ENCODE measurements around the gene ZYG11A.

The ZYG11A gene

GRCh38 chr1:52918201-52918600 is 75.6 kb downstream of the ZYG11A start:
- no peak for DNase-seq (ENCODE audit: low spot score)

DNA sequence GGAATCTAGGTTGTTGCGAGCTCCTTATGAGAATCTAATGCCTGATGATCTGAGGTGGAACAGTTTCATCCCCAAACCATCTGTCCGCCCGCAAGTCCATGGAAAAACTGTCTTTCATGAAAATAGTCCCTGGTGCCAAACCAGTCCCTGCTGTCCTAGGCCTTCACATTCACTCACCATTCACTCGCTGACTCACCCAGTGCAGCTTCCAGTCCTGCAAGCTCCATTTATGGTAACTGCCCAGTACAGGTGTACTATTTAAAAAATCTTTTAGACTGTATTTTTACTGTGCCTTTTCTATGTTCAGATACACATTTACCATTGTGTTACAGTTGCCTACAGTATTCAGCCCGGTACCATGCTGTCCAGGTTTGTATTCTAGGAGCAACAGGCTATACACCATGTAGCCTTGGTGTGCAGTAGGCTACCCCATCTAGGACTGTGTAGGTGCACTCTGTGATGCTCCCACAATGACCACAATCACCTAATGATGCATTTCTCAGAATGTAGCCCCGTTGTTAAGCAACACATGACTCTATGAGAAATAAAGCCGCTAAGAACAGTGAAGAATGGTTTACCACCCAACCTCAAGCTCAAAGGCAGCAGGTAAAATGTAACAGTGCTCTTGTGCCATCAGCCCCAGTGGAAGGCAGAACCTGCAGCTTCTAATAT is 76.6 kb downstream of the ZYG11A start:
- no peak for DNase-seq (ENCODE audit: low spot score)

DNA sequence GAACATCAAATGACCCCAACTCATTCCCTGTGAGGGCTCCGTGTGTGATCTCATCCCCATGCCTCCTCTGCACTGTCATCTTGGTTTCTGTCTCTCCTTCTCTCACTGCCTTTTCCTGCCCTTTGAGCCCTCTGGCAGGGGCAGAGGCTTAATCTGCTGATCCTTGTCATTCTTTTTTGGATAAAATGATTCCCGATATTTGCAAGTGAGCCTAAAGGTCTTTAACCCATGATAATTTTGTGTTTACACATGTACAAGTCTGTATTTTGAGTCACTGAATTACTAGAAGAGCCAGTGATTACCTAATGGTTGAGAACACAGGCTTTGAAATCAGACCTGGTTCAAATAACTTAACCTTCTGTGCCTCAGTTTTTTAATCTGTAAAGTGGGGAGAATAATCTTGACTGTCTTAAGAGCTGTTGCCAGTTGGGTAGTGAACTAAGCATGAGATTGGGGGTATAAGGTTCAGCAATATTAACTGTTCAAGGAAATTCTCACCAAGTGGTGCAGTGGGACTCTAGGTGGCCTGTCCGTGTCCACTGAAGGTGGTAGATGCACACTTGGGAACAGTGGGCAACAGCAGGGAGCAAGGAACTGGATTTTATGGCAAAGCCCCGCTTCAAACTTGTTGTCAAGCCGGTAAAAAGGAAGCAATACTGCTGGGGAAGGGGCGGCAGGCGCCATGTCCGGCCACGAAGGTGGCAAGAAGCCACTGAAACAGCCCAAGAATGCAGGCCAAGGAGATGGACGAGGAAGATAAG is 77.3 kb downstream of the ZYG11A start:
- no peak for DNase-seq (ENCODE audit: low spot score)

- DNase-seq (ENCODE audit: low spot score) = peak; percentile 8
Observed at GRCh38 chr1:52920791-52921291, 78.3 kb downstream of the ZYG11A start.

- DNase-seq (ENCODE audit: low spot score) = peak; percentile 11
Observed at GRCh38 chr1:52925571-52926005, 83.0 kb downstream of the ZYG11A start.

- DNase-seq (ENCODE audit: low spot score) = no peak
Observed at GRCh38 chr1:52926864-52927211, 84.3 kb downstream of the ZYG11A start.

DNA sequence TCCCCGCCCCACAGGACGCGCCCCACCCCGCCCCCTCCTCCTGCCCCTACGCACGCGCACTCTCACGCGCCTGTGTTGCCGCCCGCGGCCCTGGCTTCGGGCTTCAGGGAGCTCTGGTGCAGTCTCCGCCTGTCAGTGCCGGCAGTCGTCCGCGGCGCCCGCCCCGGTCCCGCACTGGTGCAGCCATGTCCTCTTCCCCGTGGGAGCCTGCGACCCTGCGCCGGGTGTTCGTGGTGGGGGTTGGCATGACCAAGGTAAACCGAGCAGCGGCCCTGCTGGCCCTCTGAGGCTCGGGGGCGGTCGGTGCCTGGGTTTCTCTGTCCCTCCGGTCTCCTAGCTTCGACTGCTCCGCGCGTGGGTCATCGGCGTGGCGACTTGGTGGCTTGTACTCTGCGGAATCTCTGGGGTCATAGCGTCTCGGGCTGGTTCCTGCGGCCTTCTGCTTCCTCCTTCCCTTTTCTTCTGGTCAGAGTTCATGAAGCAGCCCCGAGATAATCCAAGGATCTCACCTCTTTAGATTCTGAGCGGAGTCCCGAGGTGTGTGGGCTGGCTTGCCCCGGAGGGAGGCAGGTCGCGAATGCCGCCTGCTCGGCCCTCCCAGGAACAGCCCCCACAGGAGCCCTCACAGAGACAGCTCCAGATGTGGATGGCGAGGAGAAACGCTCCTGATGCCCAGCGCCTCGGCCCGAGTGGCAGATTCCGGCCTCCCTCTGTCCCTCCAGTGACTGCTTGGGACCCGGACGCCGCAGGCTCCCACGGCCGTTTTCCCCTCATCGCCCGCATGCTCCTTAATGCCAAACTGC is 84.9 kb downstream of the ZYG11A start, which contains the start of gene SCP2:
SCP2 (plus strand) TSS at position 65 of the 803 bp plus-strand sequence; CDS start at position 186, 121 bp downstream.
- peak; percentile 77 for DNase-seq (ENCODE audit: low spot score)

GRCh38 chr1:52928015-52928404 is 85.5 kb downstream of the ZYG11A start:
- peak; percentile 26 for DNase-seq (ENCODE audit: low spot score)

DNA sequence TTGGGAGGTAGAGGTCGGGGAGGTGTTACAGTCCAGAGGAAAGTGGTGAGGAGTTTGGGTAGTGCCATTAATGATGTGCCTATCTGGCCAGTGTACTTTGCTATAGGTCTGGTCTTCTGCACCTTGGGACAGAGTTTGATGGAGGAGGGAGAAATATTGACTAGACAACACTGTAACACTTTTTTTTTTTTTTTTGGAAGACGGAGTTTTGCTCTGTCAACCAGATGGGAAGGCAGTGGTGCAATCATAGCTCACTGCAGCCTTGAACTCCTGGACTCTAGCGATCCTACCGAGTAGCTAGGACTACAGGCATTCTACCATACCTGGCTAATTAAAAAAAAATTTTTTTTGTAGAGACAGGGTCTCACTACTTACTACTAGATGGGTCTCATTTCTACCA is 86.5 kb downstream of the ZYG11A start:
- no peak for DNase-seq (ENCODE audit: low spot score)

- no peak for DNase-seq (ENCODE audit: low spot score)
Observed at GRCh38 chr1:52937433-52938182, 95.0 kb downstream of the ZYG11A start.

- no peak for DNase-seq (ENCODE audit: low spot score)
Observed at GRCh38 chr1:52938183-52938451, 95.6 kb downstream of the ZYG11A start.

GRCh38 chr1:52943876-52944416 is 101.4 kb downstream of the ZYG11A start:
- DNase-seq (ENCODE audit: low spot score) = no peak

DNA sequence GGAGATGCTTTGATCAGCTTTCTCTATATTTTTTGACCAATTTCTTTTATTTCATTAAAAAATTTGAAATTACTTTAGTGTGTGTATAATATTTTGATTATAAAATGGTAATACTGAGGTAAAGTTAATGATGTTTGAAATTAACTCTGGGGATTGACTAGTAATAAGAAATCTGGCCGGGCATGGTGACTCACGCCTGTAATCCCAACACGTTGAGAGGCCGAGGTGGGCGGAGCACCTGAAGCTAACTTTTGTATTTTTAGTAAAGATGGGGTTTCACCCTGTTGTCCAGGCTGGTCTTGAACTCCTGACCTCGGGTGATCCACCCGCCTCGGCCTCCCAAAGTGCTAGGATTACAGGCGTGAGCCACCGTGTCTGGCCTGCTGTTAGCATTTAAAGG is 102.0 kb downstream of the ZYG11A start:
- DNase-seq (ENCODE audit: low spot score) = no peak

Data from globus pallidus (tissue), 1 donor.